HCT116 (cell line): ENCODE measurements around the gene LPCAT2. TPM values are rescaled to one million over a fixed set of nuclear protein-coding genes. Genes with fewer than 3 reads are reported as not detected.

Experiments used
- ATAC-seq: fragments of 200-7000 bp; cut with Tn5 transposase; 2 replicates; pipeline ENCODE4 v1.9.1; 2020; ENCODE audit warnings: mild to moderate bottlenecking, moderate library complexity
- BruUV-seq: library from RNA; stranded (reverse); fragments of 400-500 nt; replicated peaks from 2 replicates; lab custom pipeline; 2021; lab: Mats Ljungman, UMichigan
- CTCF ChIA-PET: fragments of 300-600 bp; sonication (Branson Sonifier 250); formaldehyde crosslinking; loops from one replicate; lab custom pipeline; 2021; ENCODE audit warnings: antibody characterized with exemption; lab: Charles Lee
- POLR2A ChIA-PET: fragments of 300-600, 350-600 bp; sonication (Branson Sonifier 250); formaldehyde crosslinking; loops from one replicate; lab custom pipeline; 2021; ENCODE audit warnings: antibody characterized with exemption; lab: Charles Lee
- RAD21 ChIA-PET, 2 experiments: fragments of 300-600 bp; sonication (Branson Sonifier 250); formaldehyde crosslinking; loops; one replicate each; lab custom pipeline; 2023; ENCODE audit warnings: low total read pairs in 2 of 2; ENCODE audit not compliant: uncharacterized antibody in 2 of 2, unreplicated experiment in 2 of 2, low non-redundant PET in 1 of 2; lab: Charles Lee
- DNase-seq: peaks from one replicate; pipeline ENCODE4 v3.0.0-alpha.2; 2010; ENCODE audit warnings: low read depth, low spot score
- H2AFZ ChIP-seq: fragments of 200-600 bp; shearing (Covaris generic), sonication (generic); 2 replicates; pipeline ENCODE4 v1.6.1; 2017; ENCODE audit warnings: low read depth, mixed run types, mixed read lengths, antibody characterized with exemption, low read length; ENCODE audit not compliant: poor library complexity, severe bottlenecking
- H3K27ac ChIP-seq: 2 replicates; pipeline ENCODE4 v1.5.1; 2012; ENCODE audit warnings: low read depth, low read length
- H3K27me3 ChIP-seq: fragments of 200-600 bp; sonication (generic); 2 replicates; pipeline ENCODE4 v1.6.1; 2016; ENCODE audit warnings: mixed run types, low read length, mixed read lengths; ENCODE audit not compliant: insufficient read depth
- H3K36me3 ChIP-seq, 2 experiments: fragments of 200-500 bp in 1 of 2; fragments of 200-600 bp in 1 of 2; sonication (Bioruptor generic) in 1 of 2; sonication (generic) in 1 of 2; 2 replicates each; pipeline versions ENCODE4 v1.5.1 to v1.6.1; 2014 to 2016; ENCODE audit warnings: low read length in 2 of 2, inconsistent platforms in 1 of 2, mixed read lengths in 1 of 2, mixed run types in 1 of 2; ENCODE audit not compliant: insufficient read depth in 2 of 2, control insufficient read depth in 1 of 2
- H3K4me1 ChIP-seq, 2 experiments: fragments of 200-600 bp in 1 of 2; sonication (generic) in 1 of 2; 2 replicates each; pipeline versions ENCODE4 v1.5.1 to v1.6.1; 2012 to 2017; ENCODE audit warnings: low read length in 2 of 2, inconsistent platforms in 1 of 2, mild to moderate bottlenecking in 1 of 2, mixed read lengths in 1 of 2, mixed run types in 1 of 2, moderate library complexity in 1 of 2; ENCODE audit not compliant: insufficient read depth in 2 of 2, control insufficient read depth in 1 of 2
- H3K4me2 ChIP-seq: fragments of 200-600 bp; sonication (generic); 2 replicates; pipeline ENCODE4 v1.6.1; 2017; ENCODE audit warnings: mixed run types, low read length, mixed read lengths
- H3K4me3 ChIP-seq, 2 experiments: fragments of 200-600 bp in 1 of 2; sonication (generic) in 1 of 2; replicated peaks in 1 of 2; 2 replicates each; pipeline ENCODE4 v1.5.1; 2011 to 2016; ENCODE audit warnings: low read length in 2 of 2, control low read depth in 1 of 2, low read depth in 1 of 2, mild to moderate bottlenecking in 1 of 2, mixed read lengths in 1 of 2, mixed run types in 1 of 2
- H3K79me2 ChIP-seq: fragments of 200-600 bp; sonication (generic); 2 replicates; pipeline ENCODE4 v1.6.1; 2017; ENCODE audit warnings: mild to moderate bottlenecking, mixed run types, low read length, moderate library complexity, mixed read lengths; ENCODE audit not compliant: insufficient read depth
- H3K9ac ChIP-seq: fragments of 200-600 bp; sonication (generic); 2 replicates; pipeline ENCODE4 v1.6.1; 2016; ENCODE audit warnings: low read length, mixed read lengths
- H3K9me2 ChIP-seq: fragments of 200-600 bp; sonication (generic), shearing (Covaris generic); 2 replicates; pipeline ENCODE4 v1.6.1; 2017; ENCODE audit warnings: mixed run types, mild to moderate bottlenecking, moderate library complexity; ENCODE audit not compliant: insufficient read depth
- H3K9me3 ChIP-seq, 2 experiments: fragments of 200-500 bp in 1 of 2; fragments of 200-600 bp in 1 of 2; sonication (Bioruptor generic) in 1 of 2; sonication (generic) in 1 of 2; 2 replicates each; pipeline ENCODE4 v1.6.1; 2014 to 2017; ENCODE audit warnings: low read length in 2 of 2, mixed read lengths in 2 of 2, inconsistent platforms in 1 of 2, low read depth in 1 of 2, mild to moderate bottlenecking in 1 of 2, mixed run types in 1 of 2, moderate library complexity in 1 of 2; ENCODE audit not compliant: control insufficient read depth in 1 of 2, insufficient read depth in 1 of 2
- H4K20me1 ChIP-seq: fragments of 200-600 bp; sonication (generic), shearing (Covaris generic); 2 replicates; pipeline ENCODE4 v1.6.1; 2017; ENCODE audit warnings: mixed run types, mild to moderate bottlenecking, moderate library complexity; ENCODE audit not compliant: insufficient read depth
- CBX3 ChIP-seq: IDR thresholded peaks from 2 replicates; pipeline ENCODE4 v1.6.1; 2012; ENCODE audit warnings: low read depth
- CEBPB ChIP-seq: IDR thresholded peaks from 2 replicates; pipeline ENCODE4 v1.6.1; 2012; ENCODE audit warnings: low read depth
- EGR1 ChIP-seq: IDR thresholded peaks from 2 replicates; pipeline ENCODE4 v1.6.1; 2012; ENCODE audit warnings: low read depth
- EZH2 ChIP-seq: fragments of 200-600 bp; sonication (generic); IDR thresholded peaks from 2 replicates; pipeline ENCODE4 v1.6.1; 2017; ENCODE audit warnings: antibody characterized with exemption, mixed run types
- EZH2phosphoT487 ChIP-seq: fragments of 200-600 bp; IDR thresholded peaks from 2 replicates; pipeline ENCODE4 v1.6.1; 2018; ENCODE audit warnings: antibody characterized with exemption, borderline replicate concordance
- FOSL1 ChIP-seq: IDR thresholded peaks from 2 replicates; pipeline ENCODE4 v1.6.1; 2012; ENCODE audit warnings: low read depth
- RAD21 ChIP-seq: IDR thresholded peaks from 2 replicates; pipeline ENCODE4 v1.6.1; 2012; ENCODE audit warnings: low read depth, mild to moderate bottlenecking
- SIN3A ChIP-seq: IDR thresholded peaks from 2 replicates; pipeline ENCODE4 v1.6.1; 2012; ENCODE audit warnings: low read depth
- SP1 ChIP-seq: IDR thresholded peaks from 2 replicates; pipeline ENCODE4 v1.6.1; 2012; ENCODE audit warnings: low read depth
- TCF7L2 ChIP-seq: IDR thresholded peaks from 2 replicates; pipeline ENCODE4 v1.7.0; 2011; ENCODE audit warnings: borderline replicate concordance, inconsistent platforms; ENCODE audit not compliant: insufficient read depth, insufficient read length; ENCODE audit errors: extremely low read depth
- YY1 ChIP-seq: IDR thresholded peaks from 2 replicates; pipeline ENCODE4 v1.6.1; 2011; ENCODE audit warnings: low read length, low read depth, moderate library complexity, mild to moderate bottlenecking; ENCODE audit not compliant: insufficient replicate concordance; ENCODE audit errors: extremely low read depth
- ZFX ChIP-seq: fragments of 450-650 bp; IDR thresholded peaks from 2 replicates; pipeline ENCODE4 v1.6.1; 2017
- ZNF274 ChIP-seq: fragments of 200-500 bp; sonication (Bioruptor generic); IDR thresholded peaks from 2 replicates; pipeline ENCODE4 v1.6.1; 2014; ENCODE audit warnings: mild to moderate bottlenecking, low read depth, low read length, inconsistent platforms
- intact Hi-C: fragments of 100-400 bp; cut with micrococcal nuclease; formaldehyde crosslinking; loops from 2 replicates; pipeline ENCODE4 v1.10.0; 2022
- total RNA-seq: library from RNA; stranded (reverse); gene quantifications from one replicate; pipeline ENCODE4 v1.2.1, GENCODE V29; 2021; ENCODE audit not compliant: unreplicated experiment
- TF ChIP-seq, protein P1 (sequence below), 3 experiments: fragments of 200-600 bp in 1 of 3; sonication (generic) in 1 of 3; IDR thresholded peaks in 2 of 3; conservative IDR thresholded peaks in 1 of 3; 2 replicates each; pipeline ENCODE4 v1.5.1; 2012 to 2017; ENCODE audit warnings: low read depth in 2 of 3, low read length in 2 of 3, antibody characterized with exemption in 1 of 3, borderline replicate concordance in 1 of 3, control low read depth in 1 of 3, mild to moderate bottlenecking in 1 of 3, mixed read lengths in 1 of 3, mixed run types in 1 of 3, moderate library complexity in 1 of 3; ENCODE audit not compliant: insufficient read depth in 1 of 3
- TF ChIP-seq, protein P2 (sequence below): IDR thresholded peaks from 2 replicates; pipeline ENCODE4 v1.6.1; 2011; ENCODE audit warnings: mild to moderate bottlenecking, low read length, moderate library complexity; ENCODE audit not compliant: insufficient replicate concordance; ENCODE audit errors: extremely low read depth
- TF ChIP-seq, protein P3 (sequence below): IDR thresholded peaks from 2 replicates; pipeline ENCODE4 v1.6.1; 2012
- TF ChIP-seq, protein P4 (sequence below): IDR thresholded peaks from 2 replicates; pipeline ENCODE4 v1.6.1; 2012

The LPCAT2 gene
- total RNA-seq, 1 experiment from 2014 or later, result 13.1 TPM

DNA sequence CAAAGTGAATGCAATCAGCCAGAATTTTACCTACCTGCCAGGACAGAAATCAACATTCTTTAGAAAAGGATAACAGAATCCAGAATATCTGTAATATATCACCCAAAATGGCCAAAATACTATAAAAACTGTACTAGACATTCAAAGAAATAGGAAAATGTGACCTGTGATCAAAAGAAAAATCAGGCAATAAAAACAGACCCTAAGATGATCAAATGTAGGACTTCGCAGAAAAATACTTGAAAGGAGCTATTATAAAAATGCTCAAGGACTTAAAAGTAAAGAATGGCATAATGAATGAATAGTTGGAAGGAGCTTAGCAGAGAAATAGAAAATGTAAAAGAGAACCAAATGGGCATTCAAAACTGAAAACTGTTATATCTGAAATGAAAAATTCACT, 4.1 kb downstream of the LPCAT2 start:
- RAD21 ChIA-PET, result no interaction called here
- Histone ChIP-seq H3K9me2 (no peaks in the 10 kb centered on the region), H3K9ac (no peak overlapping the region), H3K27ac (no peak overlapping the region), H3K4me2 (no peak overlapping the region), H3K79me2 (0 out of 2 replicates have a peak, but pooled peaks cover 2% of the 10 kb centered on the region), H4K20me1 (no peaks in the 10 kb centered on the region), H3K36me3 (no peaks in the 10 kb centered on the region), H3K27me3 (no peaks in the 10 kb centered on the region), H3K9me3 (peaks cover 5 to 7% of the 10 kb centered on the region in 2 experiments; a peak in 3 of 4 replicates), H3K4me1 (peaks cover 3 to 15% of the 10 kb centered on the region in 2 experiments; a peak in 3 of 4 replicates), H3K4me3 (no peak overlapping the region), H2AFZ (no peak overlapping the region)
- CTCF ChIA-PET, result no interaction called here
- DNase-seq, result no peak
- POLR2A ChIA-PET, result no interaction called here
- intact Hi-C loops, result loop anchor here (10.0 kb wide), 1 partner anchor 218 kb away; no protein-coding TSS in a partner anchor
- BruUV-seq, result no TSS peak
- ATAC-seq, result no peak
- TF ChIP-seq, protein P1, sequence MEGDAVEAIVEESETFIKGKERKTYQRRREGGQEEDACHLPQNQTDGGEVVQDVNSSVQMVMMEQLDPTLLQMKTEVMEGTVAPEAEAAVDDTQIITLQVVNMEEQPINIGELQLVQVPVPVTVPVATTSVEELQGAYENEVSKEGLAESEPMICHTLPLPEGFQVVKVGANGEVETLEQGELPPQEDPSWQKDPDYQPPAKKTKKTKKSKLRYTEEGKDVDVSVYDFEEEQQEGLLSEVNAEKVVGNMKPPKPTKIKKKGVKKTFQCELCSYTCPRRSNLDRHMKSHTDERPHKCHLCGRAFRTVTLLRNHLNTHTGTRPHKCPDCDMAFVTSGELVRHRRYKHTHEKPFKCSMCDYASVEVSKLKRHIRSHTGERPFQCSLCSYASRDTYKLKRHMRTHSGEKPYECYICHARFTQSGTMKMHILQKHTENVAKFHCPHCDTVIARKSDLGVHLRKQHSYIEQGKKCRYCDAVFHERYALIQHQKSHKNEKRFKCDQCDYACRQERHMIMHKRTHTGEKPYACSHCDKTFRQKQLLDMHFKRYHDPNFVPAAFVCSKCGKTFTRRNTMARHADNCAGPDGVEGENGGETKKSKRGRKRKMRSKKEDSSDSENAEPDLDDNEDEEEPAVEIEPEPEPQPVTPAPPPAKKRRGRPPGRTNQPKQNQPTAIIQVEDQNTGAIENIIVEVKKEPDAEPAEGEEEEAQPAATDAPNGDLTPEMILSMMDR (IDR thresholded peaks at IDR 0.05 in 2 of 3, conservative IDR thresholded peaks at IDR 0.05 in 1 of 3; ENCODE audit: borderline replicate concordance in 1 of 3, insufficient read depth in 1 of 3, low read depth in 2 of 3, low read length in 2 of 3), result no peak
- TF ChIP-seq CEBPB, result no peak
- no peak for TF ChIP-seq SIN3A
- TF ChIP-seq SP1, result no peak
- no peak for TF ChIP-seq EZH2phosphoT487
- TF ChIP-seq ZFX, result no peak
- TF ChIP-seq, protein P2, sequence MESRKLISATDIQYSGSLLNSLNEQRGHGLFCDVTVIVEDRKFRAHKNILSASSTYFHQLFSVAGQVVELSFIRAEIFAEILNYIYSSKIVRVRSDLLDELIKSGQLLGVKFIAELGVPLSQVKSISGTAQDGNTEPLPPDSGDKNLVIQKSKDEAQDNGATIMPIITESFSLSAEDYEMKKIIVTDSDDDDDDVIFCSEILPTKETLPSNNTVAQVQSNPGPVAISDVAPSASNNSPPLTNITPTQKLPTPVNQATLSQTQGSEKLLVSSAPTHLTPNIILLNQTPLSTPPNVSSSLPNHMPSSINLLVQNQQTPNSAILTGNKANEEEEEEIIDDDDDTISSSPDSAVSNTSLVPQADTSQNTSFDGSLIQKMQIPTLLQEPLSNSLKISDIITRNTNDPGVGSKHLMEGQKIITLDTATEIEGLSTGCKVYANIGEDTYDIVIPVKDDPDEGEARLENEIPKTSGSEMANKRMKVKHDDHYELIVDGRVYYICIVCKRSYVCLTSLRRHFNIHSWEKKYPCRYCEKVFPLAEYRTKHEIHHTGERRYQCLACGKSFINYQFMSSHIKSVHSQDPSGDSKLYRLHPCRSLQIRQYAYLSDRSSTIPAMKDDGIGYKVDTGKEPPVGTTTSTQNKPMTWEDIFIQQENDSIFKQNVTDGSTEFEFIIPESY, result no peak
- TF ChIP-seq CBX3, result no peak
- no peak for TF ChIP-seq EGR1
- TF ChIP-seq, protein P3, sequence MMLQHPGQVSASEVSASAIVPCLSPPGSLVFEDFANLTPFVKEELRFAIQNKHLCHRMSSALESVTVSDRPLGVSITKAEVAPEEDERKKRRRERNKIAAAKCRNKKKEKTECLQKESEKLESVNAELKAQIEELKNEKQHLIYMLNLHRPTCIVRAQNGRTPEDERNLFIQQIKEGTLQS, result no peak
- TF ChIP-seq EZH2, result no peak
- TF ChIP-seq FOSL1, result no peak
- no peak for TF ChIP-seq TCF7L2
- TF ChIP-seq, protein P4, sequence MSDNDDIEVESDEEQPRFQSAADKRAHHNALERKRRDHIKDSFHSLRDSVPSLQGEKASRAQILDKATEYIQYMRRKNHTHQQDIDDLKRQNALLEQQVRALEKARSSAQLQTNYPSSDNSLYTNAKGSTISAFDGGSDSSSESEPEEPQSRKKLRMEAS, result no peak
- TF ChIP-seq RAD21, result no peak
- TF ChIP-seq ZNF274, result no peak
- TF ChIP-seq YY1, result no peak
